GM18517 (cell line): ENCODE data around the gene SEC14L3.

ENCODE experiments used
- ATAC-seq: cut with Tn5 transposase; IDR thresholded peaks from one replicate; pipeline ENCODE4 v1.9.1; 2021; ENCODE audit warnings: mild to moderate bottlenecking, moderate library complexity; ENCODE audit not compliant: unreplicated experiment

Gene SEC14L3

DNA sequence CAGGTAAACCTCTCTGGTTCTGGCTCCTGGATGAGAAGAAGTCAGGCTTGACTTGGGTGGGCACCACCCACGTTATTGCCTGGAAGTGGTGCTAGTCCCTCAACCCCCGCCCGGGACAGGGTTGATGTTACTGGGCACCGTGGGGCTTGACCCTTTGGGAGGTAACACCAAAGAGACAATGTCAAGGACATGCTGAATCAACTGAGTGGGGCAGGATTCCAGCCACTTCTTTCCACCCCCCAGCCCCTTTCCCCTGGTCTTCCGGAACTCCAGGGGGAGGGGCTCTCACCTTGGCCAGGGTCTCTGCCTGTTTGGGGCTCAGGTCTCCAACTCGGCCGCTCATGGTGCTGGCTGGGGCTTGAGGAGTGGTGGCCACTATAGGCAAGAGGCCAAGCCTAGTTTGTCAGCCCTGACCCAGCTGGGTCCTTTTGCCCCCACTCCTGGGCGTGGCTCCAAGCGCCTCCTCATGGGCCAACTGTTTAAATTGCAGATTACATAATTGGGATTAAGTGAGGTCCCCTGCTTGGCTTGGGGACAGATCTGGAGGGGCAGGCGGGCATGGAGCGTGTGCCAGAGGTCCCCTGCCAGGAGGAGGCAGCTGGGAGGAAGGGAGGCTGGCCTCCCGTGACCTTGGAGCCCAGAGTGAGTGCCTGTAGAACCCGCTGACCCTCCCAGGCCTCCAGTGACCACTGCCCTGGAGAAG, at the start of gene SEC14L3:
Gene SEC14L3, minus strand, starts transcription at position 402 of the 703 bp plus-strand sequence. Its CDS starts 59 bp downstream, at position 343.
- ATAC-seq = no peak

- ATAC-seq = no peak
These were observed 48.1 kb upstream of the SEC14L3 start for GRCh38 chr22:30519842-30520425.

GRCh38 chr22:30516731-30517130, 44.9 kb upstream of the SEC14L3 start:
- no peak for ATAC-seq

DNA sequence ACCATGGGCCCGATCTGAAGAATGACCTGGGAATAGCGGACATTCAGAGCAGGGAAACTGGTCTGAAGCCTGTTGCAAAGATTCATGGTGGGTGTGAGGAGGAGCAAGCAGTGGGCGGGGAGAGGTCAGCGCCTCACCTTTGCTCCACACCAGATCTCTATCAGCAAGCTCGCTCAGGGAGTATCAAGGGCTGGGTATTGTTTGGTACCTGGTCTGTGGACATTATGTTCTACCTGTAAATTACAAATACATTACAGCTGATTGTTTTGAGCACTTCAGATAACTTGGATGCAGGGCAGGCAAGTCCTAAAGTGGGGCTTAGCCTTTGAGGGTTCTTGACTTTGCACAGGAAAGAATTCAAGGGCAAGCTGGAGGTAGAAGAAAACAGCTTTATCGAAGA, 44.5 kb upstream of the SEC14L3 start:
- ATAC-seq = no peak

DNA sequence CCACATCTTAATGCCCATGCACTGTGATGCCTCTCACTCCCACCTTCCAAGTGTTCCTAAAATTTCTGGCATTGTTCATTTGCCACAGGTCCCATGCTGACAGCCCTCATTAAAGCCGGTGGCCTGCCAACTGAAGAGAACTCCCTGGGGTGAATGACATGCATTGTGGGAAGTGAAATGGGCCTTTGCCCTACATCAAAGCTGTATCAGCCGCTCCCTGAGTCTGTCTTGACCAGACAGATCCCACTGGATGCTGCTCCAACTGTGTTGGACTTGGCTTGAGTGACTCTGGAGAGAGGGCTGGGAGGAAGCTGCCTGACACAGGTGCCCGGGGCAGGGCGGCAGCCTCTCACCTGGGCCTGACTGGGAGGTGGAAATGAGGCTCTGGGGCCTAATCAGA, 42.4 kb upstream of the SEC14L3 start:
- no peak for ATAC-seq

- ATAC-seq = no peak
These were observed 41.6 kb upstream of the SEC14L3 start for GRCh38 chr22:30513462-30513861.

GRCh38 chr22:30511911-30512310, 40.1 kb upstream of the SEC14L3 start:
- no peak for ATAC-seq

GRCh38 chr22:30511109-30511508, 39.3 kb upstream of the SEC14L3 start:
- no peak for ATAC-seq

DNA sequence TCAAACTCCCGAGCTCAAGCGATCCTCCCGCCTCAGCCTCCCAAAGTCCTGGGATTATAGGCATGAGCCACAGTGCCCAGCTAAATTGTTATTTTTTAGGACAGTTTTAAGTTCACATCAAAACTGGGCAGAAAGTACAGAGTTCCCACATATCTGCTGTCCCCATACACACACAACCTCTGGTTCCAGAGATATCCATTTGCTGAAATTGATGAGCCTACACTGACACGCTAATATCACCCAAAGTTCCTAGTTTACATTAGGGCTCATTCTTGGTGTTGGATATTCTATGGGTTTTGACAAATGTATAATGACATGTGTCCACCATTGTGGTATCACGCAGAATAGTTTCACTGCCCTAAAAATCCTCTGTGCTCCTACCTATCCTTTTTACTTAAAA, 36.4 kb upstream of the SEC14L3 start:
- ATAC-seq = no peak

DNA sequence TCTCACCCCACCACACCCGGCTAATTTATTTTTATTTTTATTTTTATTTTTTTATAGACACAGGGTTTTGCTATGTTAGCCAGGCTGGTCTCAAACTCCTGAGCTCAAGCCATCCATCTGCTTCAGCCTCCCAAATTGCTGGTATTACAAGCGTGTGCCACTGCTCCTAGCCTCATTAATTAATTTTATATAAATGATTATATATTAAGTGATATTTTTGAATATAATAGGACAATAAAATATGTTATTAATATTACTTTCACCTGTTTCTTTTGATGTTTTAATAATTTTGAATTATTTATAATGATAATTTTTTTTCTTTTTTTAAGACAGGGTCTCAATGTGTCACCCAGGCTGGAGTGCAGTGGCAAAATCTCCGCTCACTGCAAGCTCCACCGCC, 35.9 kb upstream of the SEC14L3 start:
- ATAC-seq = no peak

DNA sequence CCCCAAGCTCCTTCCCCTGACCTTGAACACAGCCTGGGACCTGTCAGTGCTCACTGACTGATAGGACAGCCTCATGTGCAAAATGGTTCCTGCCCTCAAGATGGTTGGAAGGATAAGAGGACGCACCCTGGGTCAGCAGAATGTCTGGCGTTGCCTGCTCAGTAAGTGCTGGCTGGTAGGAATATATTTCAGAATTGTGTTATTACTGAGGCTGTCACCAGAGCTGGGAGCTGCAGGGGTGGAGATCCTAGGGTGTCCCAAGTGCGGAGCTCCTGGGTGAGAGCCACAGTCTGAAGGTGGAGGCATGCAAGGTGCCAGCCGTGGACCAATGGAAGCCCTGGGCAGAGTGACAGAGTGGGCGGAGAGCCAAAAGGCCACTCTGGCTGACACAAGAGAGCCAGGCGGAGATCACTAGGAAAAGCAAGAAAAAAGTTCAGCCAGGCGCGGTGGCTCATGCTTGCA, 34.7 kb upstream of the SEC14L3 start:
- ATAC-seq = no peak

DNA sequence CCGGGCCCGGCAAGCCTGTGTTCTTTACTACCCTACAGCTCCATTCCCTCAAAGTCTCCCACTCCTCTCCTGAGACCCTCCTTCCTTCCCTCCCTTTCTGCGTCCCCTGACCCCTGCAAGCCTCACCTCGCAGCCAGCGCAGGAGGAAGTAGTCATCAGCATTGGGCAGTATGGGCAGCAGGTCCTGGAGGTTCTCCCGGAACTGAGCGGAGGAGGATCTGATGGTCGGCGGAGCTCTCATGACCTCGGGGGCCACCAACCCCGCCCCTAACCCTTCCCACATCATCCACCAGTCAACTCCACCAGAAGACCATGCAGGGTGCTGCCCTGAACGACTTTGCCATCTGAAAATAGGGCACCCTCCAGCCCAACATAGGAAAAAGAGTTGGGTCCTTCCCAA, 31.7 kb upstream of the SEC14L3 start:
- ATAC-seq = no peak

GRCh38 chr22:30502911-30503310, 31.1 kb upstream of the SEC14L3 start:
- ATAC-seq = no peak

DNA sequence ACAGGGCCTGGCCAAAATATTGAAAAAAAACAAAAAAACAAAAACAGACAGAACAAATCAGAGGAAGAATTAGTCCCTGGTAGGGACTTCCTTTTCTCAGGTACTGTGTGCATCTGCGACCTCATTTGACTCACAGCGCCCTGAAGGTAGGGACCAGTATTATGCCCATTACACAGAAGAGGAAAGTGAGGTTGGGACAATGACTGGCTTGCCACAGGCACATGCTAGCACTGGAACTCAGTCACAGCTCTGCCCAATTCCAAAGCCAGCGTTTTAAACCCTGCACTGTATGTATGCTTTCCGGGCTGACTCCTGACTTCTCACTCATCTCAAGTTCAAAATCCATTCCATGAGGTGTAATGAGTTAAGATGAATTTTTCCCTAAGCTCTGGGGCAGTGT, 30.3 kb upstream of the SEC14L3 start:
- no peak for ATAC-seq

- ATAC-seq = no peak
These were observed 28.8 kb upstream of the SEC14L3 start for GRCh38 chr22:30500628-30501027.

DNA sequence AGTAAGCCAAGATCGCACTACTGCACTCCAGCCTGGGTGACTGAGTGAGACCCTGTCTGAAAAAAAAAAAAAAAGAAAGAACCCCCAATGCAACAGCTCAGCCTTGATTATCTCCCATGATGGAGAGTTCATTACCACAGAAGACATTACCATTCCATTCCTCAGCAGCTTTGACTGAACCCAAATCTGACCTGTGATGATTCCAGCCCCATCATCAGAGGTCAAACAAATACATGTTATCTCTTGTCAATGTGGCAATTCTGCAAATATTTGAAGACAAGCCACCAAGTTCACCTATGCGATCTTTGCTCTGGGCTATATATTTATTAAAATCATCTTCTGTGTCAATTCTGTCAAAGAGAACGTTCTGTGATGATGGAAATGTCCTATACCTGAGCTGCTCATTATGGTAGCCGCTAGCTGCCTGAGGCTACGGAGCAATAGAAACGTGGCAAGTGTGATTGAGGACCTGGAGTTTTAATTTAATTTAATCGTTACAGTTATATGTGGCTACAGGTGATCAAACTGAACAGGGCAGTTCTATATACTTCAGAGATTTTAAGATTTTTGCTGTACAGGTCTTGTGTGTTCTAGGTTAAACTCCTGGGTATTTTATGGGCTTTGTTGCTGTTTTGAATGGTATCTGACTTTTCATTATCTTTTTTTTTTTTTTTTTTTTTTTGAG, 25.8 kb upstream of the SEC14L3 start:
- ATAC-seq = no peak

DNA sequence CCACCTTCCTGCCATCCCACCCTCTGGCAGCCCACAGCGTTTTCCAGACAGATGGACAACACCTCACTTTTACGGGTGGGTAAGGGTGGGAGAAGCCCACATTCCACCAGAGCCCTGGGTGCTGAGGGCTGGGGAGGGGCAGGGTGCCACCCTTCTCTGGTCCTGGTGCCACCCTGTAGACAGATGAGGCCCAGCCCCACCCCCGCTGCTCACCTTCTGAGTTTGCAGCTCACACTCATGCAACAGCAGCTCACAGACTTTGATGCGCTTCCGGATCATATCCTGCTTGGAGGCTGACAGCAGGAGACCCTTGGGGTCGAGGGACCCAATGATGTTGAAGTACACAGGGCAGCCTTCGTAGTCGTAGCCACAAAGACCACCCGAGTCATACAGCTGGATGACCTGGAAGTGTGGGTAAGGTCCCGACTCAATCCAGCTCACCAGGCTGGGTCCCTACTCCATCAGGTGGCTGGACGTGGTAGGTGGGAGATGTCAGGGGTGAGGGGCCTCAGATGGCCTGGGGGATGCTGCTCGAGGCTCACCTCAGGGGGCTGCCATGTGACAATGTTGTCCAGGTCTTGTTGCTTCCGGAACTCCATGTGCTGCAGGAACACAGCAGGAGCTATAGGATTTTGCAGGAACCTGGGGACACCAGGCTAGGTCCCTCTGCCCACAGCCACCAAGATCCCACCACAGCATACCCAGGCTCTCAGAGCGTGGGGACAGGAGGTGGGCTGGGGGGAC, 23.4 kb upstream of the SEC14L3 start:
- no peak for ATAC-seq

- no peak for ATAC-seq
These were observed 20.3 kb upstream of the SEC14L3 start for GRCh38 chr22:30492144-30492543.

DNA sequence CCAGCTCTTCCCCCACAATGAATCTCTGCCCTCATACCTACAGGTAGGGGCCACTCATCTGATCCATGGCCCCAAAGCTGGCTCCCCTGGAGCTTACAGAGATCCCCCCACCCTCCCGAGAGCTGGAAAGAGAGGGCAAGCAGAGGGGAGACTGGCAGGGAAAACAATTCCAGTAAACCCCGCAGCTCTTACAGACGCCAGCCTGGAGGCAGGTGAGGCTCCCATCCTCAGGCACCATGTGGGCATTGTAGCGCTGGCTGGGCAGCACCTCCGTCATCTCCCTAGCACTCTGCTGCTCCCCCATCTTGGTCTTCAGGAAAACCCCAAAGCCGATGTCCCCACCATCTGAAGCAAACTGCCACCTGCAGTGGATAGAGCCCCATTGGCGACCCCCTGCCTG, 19.6 kb upstream of the SEC14L3 start:
- ATAC-seq = no peak

DNA sequence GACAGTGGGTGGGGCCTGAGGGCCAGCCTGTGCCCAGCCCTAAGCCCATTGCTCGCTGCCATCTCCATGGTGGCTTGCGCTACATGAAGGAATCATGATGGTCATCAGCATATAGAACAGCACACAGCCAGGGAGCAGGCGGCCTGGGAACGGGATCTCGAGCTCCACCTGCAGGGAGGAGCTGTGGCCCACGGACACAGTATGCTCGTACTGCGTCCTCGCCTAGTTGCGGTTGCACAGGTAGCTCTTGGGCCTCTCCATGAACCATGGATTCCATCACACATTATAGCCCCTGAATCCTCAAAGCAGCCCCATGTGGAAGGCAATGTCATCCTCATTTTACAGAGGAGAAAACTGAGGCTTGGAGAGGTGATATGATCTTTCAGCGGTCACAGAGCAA, 18.6 kb upstream of the SEC14L3 start:
- ATAC-seq = no peak

DNA sequence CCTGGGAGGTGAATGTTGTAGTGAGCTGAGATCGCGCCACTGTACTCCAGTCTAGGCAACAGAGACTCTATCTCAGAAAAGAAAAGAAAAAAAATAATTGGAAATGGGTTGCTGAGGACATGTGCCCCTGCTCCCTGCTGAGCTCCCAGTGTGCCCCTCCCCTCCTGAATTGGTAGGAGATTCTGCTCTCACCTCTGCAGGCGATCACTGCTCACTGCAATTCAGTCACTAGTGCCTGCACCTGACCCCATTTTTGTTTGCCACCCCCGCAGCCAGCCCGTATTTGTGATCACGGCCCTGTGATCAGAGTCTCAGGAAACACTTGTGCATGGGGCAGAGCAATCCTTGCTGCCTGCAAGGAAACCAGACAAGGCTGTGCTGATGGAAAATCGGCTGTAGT, 16.3 kb upstream of the SEC14L3 start:
- ATAC-seq = no peak
